Activated CD8-positive, alpha-beta T cell treated with anti-CD3 and anti-CD28 coated beads for 36 hours (primary cell): ENCODE data around the gene UGT1A8. TPM values are rescaled to one million over a fixed set of nuclear protein-coding genes. Genes with fewer than 3 reads are reported as not detected.

Experiments
- ATAC-seq: fragments of 200-7000 bp; cut with Tn5 transposase; one replicate; pipeline ENCODE4 v1.10.0; 2021; ENCODE audit warnings: mild to moderate bottlenecking, moderate library complexity
- CTCF ChIA-PET: fragments of 350-600 bp; sonication (Branson Sonifier 250); formaldehyde crosslinking; loops from one replicate; lab custom pipeline; 2021; ENCODE audit warnings: antibody characterized with exemption; lab: Charles Lee
- POLR2A ChIA-PET: fragments of 350-600 bp; sonication (Branson Sonifier 250); formaldehyde crosslinking; loops from one replicate; lab custom pipeline; 2021; ENCODE audit warnings: antibody characterized with exemption; lab: Charles Lee
- DNase-seq: peaks from one replicate; pipeline ENCODE4 v3.0.0-alpha.2; 2020
- H3K27ac Mint-ChIP-seq: one replicate; pipeline ENCODE4 v1.8.0; 2021; ENCODE audit warnings: mild to moderate bottlenecking, mixed read lengths
- H3K27me3 Mint-ChIP-seq: one replicate; pipeline ENCODE4 v1.8.0; 2021; ENCODE audit warnings: mixed read lengths
- H3K36me3 Mint-ChIP-seq: one replicate; pipeline ENCODE4 v1.8.0; 2021; ENCODE audit warnings: low read depth, mixed read lengths
- H3K4me1 Mint-ChIP-seq: one replicate; pipeline ENCODE4 v1.8.0; 2021; ENCODE audit warnings: low read depth, mixed read lengths
- H3K4me3 Mint-ChIP-seq: one replicate; pipeline ENCODE4 v1.8.0; 2021; ENCODE audit warnings: mild to moderate bottlenecking, moderate library complexity, mixed read lengths
- H3K9me3 Mint-ChIP-seq: one replicate; pipeline ENCODE4 v1.8.0; 2021; ENCODE audit warnings: mixed read lengths
- intact Hi-C: fragments of 100-400 bp; cut with micrococcal nuclease; formaldehyde crosslinking; loops from one replicate; pipeline ENCODE4 v1.10.0; 2022
- total RNA-seq, 2 experiments: library from RNA; stranded (reverse); gene quantifications; one replicate each; pipeline ENCODE4 v1.2.3, GENCODE V29; 2021
- TF ChIP-seq, protein P1 (sequence below): fragments of 200-600 bp; IDR thresholded peaks from one replicate; pipeline ENCODE4 v1.8.0; 2022; ENCODE audit warnings: antibody characterized with exemption, mild to moderate bottlenecking

The UGT1A8 gene
- total RNA-seq, 2 experiments from 2014 or later = not detected

DNA sequence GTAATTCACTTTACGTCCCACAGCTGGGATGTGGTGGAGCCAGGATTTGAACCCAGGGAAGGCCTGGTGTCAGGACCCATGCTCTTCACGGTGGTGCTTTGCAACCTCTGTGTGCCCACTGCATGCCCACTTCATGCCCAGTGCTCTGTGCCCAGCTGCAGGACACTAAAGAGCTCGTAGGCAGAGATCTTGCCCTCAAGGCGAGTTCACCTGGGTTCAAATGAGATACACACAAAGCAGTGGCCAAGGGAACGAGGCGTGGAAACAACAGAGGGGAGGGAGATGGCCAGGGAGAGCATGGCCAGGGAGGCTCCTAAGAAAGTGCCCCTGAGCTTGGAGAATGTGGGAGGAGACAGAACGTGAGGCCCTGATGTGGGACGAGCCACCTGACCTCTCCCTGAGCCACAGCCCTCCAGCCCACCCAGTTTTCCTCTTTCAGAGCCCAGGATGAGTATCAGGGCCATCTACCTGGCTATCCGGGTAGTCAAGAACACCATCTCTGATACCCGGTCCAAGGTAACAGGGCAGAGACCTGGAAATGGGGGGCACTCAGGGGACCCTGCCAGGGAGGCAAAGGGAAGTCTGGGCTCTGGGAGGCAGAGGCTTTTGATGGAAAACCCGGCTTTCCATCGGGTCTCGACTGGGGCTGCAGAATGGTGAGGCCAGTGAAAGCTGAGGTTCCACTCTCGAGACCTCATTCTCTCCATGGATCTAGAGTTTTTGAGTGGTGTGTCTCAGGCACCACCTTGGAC is 181.1 kb downstream of the UGT1A8 start:
- H3K9me3 Mint-ChIP-seq = no peaks in the 10 kb centered on the region
- peaks cover 2% of the 10 kb centered on the region for H3K4me1 Mint-ChIP-seq
- H3K27me3 Mint-ChIP-seq = peaks cover 3% of the 10 kb centered on the region
- POLR2A ChIA-PET = no interaction called here
- H3K4me3 Mint-ChIP-seq = no peak overlapping the region
- DNase-seq (no peak), ATAC-seq (no peak)
- CTCF ChIA-PET = no interaction called here
- H3K36me3 Mint-ChIP-seq = no peaks in the 10 kb centered on the region
- TF ChIP-seq, protein P1, sequence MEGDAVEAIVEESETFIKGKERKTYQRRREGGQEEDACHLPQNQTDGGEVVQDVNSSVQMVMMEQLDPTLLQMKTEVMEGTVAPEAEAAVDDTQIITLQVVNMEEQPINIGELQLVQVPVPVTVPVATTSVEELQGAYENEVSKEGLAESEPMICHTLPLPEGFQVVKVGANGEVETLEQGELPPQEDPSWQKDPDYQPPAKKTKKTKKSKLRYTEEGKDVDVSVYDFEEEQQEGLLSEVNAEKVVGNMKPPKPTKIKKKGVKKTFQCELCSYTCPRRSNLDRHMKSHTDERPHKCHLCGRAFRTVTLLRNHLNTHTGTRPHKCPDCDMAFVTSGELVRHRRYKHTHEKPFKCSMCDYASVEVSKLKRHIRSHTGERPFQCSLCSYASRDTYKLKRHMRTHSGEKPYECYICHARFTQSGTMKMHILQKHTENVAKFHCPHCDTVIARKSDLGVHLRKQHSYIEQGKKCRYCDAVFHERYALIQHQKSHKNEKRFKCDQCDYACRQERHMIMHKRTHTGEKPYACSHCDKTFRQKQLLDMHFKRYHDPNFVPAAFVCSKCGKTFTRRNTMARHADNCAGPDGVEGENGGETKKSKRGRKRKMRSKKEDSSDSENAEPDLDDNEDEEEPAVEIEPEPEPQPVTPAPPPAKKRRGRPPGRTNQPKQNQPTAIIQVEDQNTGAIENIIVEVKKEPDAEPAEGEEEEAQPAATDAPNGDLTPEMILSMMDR = no peak
- intact Hi-C loops = no loop called here
- H3K27ac Mint-ChIP-seq = no peak overlapping the region

DNA sequence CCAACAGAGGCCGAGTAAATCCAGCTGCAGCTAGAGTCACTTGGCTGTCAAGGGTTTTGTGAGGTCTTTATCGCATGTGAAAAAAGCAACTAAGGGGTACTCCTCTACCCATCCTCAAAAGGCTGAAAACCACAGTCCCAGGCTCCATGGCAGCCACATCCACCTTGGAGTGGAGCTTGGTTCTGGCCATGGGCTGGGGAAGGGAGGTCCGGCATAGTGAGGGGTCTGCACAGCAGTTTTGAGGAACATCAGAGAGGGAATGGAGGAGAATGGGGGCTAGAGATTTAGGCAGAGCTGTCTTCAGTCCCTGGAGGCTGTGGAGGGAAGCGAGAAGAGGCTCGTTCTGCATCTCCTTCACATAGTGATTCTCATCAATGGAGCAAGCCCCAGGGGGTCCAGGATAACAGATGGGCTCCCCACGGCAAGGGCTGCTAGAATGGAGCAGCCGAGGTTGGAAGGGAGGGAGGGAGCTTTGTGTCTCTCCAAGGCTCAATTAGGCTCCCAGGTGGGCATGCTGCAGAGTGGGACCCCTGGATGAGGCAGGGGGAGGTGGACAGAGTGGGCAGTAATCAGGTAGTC is 181.7 kb downstream of the UGT1A8 start:
- no peaks in the 10 kb centered on the region for H3K36me3 Mint-ChIP-seq
- POLR2A ChIA-PET = no interaction called here
- H3K4me1 Mint-ChIP-seq = peaks cover 2% of the 10 kb centered on the region
- TF ChIP-seq, protein P1 = no peak
- CTCF ChIA-PET = no interaction called here
- ATAC-seq (no peak), DNase-seq (no peak)
- H3K4me3 Mint-ChIP-seq = no peak overlapping the region
- H3K27ac Mint-ChIP-seq = no peak overlapping the region
- no peaks in the 10 kb centered on the region for H3K9me3 Mint-ChIP-seq
- H3K27me3 Mint-ChIP-seq = peaks cover 3% of the 10 kb centered on the region
- intact Hi-C loops = no loop called here

DNA sequence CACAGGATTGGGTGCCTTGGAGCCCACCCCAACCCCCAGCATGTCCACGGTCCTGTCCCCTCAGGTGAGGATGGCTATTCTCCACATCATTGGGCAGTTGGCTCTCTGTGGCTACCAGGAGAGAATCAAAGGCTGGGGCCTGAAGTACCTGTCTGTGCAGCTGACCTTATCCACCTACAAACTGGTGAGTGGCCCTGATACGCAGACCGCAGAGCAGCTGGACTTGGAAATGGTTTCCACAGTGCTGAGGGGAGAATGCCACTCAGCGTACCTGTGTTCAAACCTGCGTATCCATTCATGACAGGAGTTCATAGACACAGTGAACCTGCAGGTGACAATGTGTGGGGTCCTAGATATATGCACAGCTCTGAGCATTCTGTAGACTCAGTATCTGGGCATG is 182.3 kb downstream of the UGT1A8 start:
- POLR2A ChIA-PET = no interaction called here
- H3K9me3 Mint-ChIP-seq = no peaks in the 10 kb centered on the region
- H3K27ac Mint-ChIP-seq = no peak overlapping the region
- CTCF ChIA-PET = no interaction called here
- no peak overlapping the region for H3K4me3 Mint-ChIP-seq
- peaks cover 2% of the 10 kb centered on the region for H3K4me1 Mint-ChIP-seq
- TF ChIP-seq, protein P1 = no peak
- ATAC-seq = no peak
- H3K27me3 Mint-ChIP-seq = peaks cover 3% of the 10 kb centered on the region
- DNase-seq = no peak
- intact Hi-C loops = no loop called here
- H3K36me3 Mint-ChIP-seq = no peaks in the 10 kb centered on the region

DNA sequence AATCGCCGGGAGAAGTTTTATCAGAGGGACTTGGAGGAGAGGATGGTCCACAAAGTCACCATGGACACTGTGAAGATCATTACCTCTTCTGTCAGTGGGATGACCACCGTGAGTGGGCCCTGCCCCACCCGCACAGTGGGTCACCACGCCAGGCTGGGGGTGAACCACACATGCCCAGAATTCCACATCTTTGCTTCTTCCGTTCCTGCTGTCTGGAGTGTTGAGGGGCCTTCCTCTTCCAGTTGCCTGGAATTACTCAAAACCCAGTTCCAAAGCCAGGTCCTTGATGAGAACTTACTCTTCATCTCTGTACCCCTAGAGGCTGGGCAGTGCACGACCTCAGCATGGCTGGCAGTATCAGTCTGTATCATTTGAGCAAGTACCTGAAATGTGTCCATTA is 182.8 kb downstream of the UGT1A8 start:
- Mint-ChIP-seq H3K27ac (no peak overlapping the region), H3K27me3 (peaks cover 5% of the 10 kb centered on the region), H3K4me3 (no peak overlapping the region), H3K9me3 (no peaks in the 10 kb centered on the region), H3K4me1 (peaks cover 2% of the 10 kb centered on the region), H3K36me3 (no peaks in the 10 kb centered on the region)
- TF ChIP-seq, protein P1 = no peak
- ChIA-PET POLR2A (no interaction called here), CTCF (no interaction called here)
- no peak for ATAC-seq
- no peak for DNase-seq
- intact Hi-C loops = no loop called here

DNA sequence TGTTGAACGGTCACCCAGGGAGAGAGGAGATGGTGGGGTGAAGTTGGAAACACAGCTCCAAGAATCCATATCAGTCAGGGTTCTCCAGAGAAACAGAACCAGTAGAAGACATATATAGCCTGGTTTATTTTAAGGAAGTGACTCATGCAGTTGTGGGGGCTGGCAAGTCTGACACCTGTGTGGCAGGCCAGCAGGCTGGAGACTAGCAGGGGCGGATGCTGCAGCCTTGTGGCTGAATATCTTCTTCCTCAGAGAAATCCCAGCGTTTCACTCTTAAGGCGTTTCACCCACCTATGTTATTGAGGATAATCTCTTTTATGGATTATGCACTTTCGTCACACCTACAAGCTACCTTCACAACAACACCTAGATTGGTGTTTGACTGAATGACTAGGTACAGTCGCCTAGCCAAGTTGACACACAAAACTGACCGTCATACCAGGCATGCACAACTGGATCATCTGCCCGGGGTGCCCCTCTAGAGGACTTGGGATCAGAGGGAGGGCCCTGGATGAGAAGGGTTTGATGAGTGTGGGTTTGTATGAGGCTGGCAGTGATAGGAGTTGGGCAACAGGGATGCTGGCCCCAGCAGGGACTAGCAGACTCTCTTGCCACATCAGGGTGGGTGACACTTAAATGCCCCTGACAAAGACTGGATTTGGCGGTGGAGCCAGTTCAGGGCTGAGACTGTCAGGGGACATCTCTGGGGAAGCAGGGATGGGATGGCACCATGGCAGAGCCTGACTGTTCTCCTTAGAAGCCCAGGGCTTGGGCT is 184.1 kb downstream of the UGT1A8 start:
- intact Hi-C loops = no loop called here
- DNase-seq (peak; percentile 69), ATAC-seq (peak; percentile 91)
- no peaks in the 10 kb centered on the region for H3K9me3 Mint-ChIP-seq
- peaks cover 2% of the 10 kb centered on the region for H3K4me1 Mint-ChIP-seq
- TF ChIP-seq, protein P1 = no peak
- H3K27me3 Mint-ChIP-seq = peaks cover 5% of the 10 kb centered on the region
- H3K4me3 Mint-ChIP-seq = no peak overlapping the region
- CTCF ChIA-PET = no interaction called here
- H3K27ac Mint-ChIP-seq = no peak overlapping the region
- H3K36me3 Mint-ChIP-seq = no peaks in the 10 kb centered on the region
- POLR2A ChIA-PET = no interaction called here
